Fibroblast of lung (primary cell): ENCODE results near the gene FRMPD2.

Experiments
- EZH2 ChIP-seq: IDR thresholded peaks from 2 replicates; pipeline ENCODE4 v1.5.1; 2012; ENCODE audit warnings: low read length, control low read depth, mild to moderate bottlenecking; ENCODE audit errors: missing control alignments
- TF ChIP-seq, protein P1 (sequence below), 2 donors: IDR thresholded peaks in 1 of 2; conservative IDR thresholded peaks in 1 of 2; 1 replicate in 1 of 2; 2 replicates in 1 of 2; pipeline ENCODE4 v1.5.1; 2011 to 2012; ENCODE audit warnings: low read length in 2 of 2, control low read depth in 1 of 2, inconsistent platforms in 1 of 2, low read depth in 1 of 2, mild to moderate bottlenecking in 1 of 2

DNA sequence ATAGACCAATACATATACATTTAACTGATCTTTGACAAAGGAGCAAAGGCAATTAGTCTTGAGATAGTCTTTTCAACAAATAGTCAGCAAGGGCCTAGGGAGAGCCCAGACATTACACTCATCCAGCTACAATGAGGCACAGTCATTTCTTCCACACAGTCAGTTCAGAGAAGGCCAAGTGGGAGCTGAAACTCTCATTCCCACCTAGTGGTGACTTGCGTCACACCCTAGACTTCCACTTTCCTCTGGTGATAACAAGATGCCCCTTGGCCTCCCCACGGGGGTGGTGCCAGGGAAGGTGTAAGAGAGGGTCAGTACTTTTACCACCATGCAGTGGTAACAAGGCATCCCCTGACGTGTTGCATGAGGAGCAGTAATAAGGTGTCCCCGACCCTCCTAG lies 8.0 kb downstream of the FRMPD2 start:
- TF ChIP-seq, protein P1, sequence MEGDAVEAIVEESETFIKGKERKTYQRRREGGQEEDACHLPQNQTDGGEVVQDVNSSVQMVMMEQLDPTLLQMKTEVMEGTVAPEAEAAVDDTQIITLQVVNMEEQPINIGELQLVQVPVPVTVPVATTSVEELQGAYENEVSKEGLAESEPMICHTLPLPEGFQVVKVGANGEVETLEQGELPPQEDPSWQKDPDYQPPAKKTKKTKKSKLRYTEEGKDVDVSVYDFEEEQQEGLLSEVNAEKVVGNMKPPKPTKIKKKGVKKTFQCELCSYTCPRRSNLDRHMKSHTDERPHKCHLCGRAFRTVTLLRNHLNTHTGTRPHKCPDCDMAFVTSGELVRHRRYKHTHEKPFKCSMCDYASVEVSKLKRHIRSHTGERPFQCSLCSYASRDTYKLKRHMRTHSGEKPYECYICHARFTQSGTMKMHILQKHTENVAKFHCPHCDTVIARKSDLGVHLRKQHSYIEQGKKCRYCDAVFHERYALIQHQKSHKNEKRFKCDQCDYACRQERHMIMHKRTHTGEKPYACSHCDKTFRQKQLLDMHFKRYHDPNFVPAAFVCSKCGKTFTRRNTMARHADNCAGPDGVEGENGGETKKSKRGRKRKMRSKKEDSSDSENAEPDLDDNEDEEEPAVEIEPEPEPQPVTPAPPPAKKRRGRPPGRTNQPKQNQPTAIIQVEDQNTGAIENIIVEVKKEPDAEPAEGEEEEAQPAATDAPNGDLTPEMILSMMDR (conservative IDR thresholded peaks at IDR 0.05 in 1 of 2, IDR thresholded peaks at IDR 0.05 in 1 of 2; ENCODE audit: low read depth in 1 of 2, low read length in 2 of 2): no peak
- no peak for TF ChIP-seq EZH2
